ENCODE data around the gene ATP1B3.
"Not testable (repeated sequence)": the region's sequence is repeated elsewhere in the genome, so short reads cannot be mapped to it uniquely, and the experiment has no call there.

Gene ATP1B3

DNA sequence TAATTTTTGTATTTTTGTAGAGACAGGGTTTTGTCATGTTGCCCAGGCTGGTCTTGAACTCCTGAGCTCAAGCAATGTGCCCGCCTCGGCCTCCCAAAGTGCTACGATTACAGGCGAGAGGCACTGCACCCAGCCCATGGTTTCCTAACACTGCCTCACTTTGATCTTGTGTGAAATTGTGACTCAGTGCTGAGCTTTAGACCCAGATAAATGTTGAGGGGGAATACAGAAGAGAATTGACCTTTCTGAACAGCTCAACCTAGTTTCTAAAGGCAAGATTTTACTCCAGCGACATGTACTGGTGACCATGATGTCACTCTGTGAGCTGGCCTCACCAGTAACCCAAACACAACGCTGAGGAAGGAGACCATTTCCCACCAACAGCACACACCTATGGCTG, 73.5 kb downstream of the ATP1B3 start:
- DNase-seq: no peak

- no peak for DNase-seq
These were observed 74.4 kb downstream of the ATP1B3 start for GRCh38 chr3:141950572-141951493.

GRCh38 chr3:141952611-141953010, 76.2 kb downstream of the ATP1B3 start:
- DNase-seq: no peak

DNA sequence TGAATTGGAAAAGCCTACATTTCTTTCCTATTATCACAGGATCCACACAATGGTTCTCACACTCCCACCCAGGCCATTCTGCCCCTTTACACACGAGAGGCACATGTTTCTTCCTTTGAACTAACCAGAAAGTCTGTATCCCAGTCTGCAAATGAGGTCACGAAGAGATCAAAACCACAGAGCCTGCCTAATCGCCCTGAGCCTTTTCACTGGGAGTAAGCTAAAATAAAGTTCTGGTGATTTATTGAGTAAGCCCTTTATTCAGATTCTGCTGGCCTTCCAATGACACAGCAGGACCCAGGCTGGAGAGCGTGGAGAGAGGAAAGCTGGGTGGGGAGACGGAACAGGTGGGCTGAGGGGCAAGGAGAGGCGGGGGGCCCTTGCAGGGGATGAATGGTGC, 78.7 kb downstream of the ATP1B3 start:
- no peak for DNase-seq

GRCh38 chr3:141959589-141960554, 83.4 kb downstream of the ATP1B3 start:
- DNase-seq: no peak

- DNase-seq: no peak
These were observed 84.3 kb downstream of the ATP1B3 start for GRCh38 chr3:141960731-141961130.

DNA sequence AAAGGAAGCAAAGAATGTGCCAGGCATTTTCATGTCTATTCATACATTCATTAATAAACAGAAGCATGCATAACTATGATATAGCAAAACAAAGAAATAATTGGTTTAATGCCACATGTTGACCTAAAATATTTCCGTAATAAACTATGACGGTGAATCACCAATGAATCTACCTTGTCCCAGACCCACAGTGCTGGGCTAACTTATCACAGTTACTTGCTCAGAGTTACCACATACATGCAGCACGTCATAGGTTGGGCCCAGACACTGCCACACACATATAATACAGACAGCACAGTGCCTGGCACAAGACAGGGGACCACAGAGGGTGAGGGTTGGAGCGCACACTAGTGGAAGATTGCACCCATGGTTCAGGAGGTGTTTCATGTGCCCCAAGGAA, 86.9 kb downstream of the ATP1B3 start:
- no peak for DNase-seq

DNA sequence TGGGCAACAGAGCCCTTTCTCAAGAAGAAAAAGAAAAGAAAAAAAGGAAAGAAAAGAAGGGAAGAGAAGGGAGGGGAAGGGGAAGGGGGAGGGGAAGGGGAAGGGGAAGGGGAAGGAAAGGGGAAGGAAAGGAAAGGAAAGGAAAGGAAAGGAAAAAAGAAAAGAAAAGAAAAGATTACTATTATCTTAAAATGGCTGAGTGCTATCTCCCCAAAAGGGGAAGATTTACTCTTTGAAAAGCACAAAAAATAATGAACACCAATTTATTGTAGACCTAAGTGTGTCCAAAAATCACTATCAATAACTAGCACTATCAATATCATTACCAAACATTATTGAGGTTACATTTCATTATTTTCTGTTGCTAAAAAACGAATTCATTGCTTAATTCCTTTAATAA, 89.0 kb downstream of the ATP1B3 start:
- DNase-seq: no peak

GRCh38 chr3:141969711-141970110, 93.3 kb downstream of the ATP1B3 start:
- no peak for DNase-seq

GRCh38 chr3:141971571-141971970, 95.1 kb downstream of the ATP1B3 start:
- DNase-seq: no peak

GRCh38 chr3:141972399-141972798, 96.0 kb downstream of the ATP1B3 start:
- no peak for DNase-seq

DNA sequence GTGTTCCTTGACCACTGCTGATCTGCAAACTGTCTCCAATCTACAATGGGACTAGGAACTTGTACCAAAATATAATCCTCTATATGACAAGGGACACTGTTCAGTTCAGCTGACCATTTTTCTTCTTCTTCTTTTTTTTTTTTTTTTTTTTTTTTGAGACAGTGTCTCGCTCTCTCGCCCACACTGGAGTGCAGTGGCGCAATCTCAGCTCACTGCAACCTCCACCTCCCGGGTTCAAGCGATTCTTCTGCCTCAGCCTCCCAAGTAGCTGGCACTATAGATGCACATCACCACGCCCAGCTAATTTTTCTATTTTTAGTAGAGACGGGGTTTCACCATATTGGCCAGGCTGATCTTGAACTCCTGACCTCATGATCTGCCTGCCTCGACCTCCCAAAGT, 98.3 kb downstream of the ATP1B3 start:
- DNase-seq: not testable (repeated sequence)

Measured in NCI-H1092 (cell line).